GM19328 (cell line): ENCODE results near the gene SHC4.

Experiments used
- ATAC-seq: cut with Tn5 transposase; IDR thresholded peaks from one replicate; pipeline ENCODE4 v1.9.1; 2021; ENCODE audit warnings: mild to moderate bottlenecking, moderate library complexity; ENCODE audit not compliant: unreplicated experiment

SHC4 gene

GRCh38 chr15:48889925-48890324 is 73.8 kb downstream of the SHC4 start:
- ATAC-seq, result no peak

DNA sequence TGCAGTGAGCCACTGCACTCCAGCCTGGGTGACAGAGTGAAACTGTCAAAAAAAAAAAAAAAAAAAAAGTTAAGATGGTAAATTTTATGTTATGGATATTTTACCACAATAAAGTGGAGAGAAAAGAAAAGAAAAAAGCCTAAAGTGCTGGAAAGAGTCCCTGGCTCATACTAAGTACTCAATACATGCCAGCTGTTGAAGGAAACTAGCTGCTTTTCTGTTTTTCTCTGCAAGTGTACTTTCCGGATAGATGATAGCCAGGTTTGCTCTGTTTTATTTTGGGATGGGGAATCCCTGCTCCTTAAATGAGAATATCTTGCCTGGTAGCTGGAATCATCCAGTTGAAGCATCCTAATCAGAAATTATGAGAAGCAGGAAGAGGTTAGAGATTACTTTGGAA is 74.9 kb downstream of the SHC4 start:
- ATAC-seq, result no peak

- no peak for ATAC-seq
These were observed 75.5 kb downstream of the SHC4 start for GRCh38 chr15:48888191-48888590.

GRCh38 chr15:48887144-48887543 is 76.6 kb downstream of the SHC4 start:
- no peak for ATAC-seq

GRCh38 chr15:48883699-48884098 is 80.0 kb downstream of the SHC4 start:
- no peak for ATAC-seq

DNA sequence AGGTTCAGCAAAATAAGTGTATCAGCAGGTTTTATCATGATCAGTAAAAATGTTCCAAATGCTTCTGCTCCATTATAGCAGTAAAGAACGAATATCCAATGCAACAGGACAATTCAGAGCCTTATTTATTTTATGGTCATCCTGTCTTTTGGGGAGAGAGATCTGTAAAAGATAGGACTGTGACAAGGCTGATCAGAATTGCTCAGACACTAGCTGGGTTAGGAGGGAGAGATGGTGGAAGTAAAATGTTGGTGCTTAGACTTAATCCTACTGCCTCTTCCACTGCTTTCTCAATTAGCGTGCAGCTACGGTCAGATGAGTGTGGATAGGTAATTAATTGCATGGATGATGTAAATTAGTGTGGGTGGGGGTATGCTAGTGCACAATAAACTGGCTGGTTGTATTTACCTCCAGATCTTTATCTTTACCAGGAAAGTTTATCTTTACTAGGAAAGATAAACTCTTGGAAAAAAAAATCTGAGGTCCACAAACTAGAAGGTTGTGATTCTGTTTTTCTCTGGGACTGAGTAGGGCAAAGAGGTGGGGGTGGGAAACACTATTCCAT is 83.6 kb downstream of the SHC4 start:
- ATAC-seq, result no peak

GRCh38 chr15:48877630-48878595 is 85.8 kb downstream of the SHC4 start, which contains the start of gene EID1:
EID1 (plus strand) TSS chr15:48878134; CDS start chr15:48878177, 43 bp downstream.
- peak; percentile 98 for ATAC-seq

- ATAC-seq, result no peak
These were observed 87.7 kb downstream of the SHC4 start for GRCh38 chr15:48876057-48876456.

DNA sequence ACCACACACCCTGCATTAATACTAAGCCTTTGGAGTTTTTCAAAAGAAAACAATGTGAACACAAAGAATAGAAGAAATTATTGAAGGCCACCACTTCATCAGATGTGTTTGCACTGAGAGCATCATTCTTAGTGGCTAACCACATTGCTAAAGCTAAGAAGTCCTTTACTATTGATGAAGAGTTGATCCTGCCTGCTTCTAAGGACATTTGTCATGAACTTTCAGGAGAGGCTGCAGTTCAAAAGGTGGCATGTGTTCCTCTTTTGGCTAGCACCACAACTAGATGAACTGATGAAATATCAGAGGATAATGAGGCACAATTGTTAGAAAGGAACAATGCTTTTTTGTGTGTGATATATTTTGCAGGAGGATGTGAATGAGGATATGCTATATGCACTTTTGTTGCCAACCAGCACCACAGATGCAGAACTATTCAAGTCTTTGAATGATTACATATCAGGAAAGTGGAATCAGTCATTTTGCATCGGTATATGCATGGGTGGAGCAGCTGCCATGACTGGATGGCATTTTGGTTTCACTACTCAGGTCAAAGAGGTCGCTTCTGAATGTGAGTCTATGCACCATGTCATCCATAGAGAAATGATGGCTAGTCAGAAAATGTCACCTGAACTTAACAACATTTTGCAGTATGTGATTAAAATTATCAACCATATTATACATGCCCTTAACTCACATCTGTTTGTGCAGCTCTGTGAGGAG is 88.3 kb downstream of the SHC4 start:
- no peak for ATAC-seq

DNA sequence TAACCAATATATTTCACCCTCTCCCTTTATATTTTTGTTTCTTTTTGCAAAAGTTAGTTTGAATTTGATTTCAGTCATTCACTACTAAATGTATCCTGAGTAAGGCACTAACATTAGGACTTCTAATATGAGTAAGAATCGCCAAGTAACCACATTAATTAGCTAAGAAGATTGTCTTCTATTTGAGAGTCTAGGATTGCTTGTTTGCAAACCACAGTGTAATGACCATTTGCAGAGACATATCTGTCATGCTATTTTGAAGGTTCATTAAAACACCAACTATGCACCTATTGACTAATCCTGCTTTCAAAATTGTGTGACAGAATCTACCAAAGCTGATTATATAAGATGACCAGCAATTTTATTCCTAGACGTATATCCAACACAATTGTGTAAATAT is 91.1 kb downstream of the SHC4 start:
- ATAC-seq, result no peak

DNA sequence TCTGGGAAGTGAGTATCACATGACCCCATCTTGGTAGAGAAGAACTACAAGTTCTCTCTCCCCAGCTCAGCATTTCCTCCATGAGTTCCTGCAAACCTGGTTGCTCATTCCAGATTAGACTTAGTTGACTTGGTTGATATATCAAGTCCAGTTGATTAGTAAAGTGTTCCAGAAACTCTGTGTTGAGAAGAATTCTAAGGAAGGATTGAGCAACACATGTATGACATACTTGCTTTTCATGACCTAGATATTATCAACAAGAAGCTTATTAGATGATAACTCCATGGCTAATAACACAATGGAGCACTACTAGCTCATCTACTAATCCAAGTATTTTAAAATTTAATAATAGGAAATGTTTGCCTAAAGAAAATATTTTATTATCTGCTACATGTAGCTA is 92.2 kb downstream of the SHC4 start:
- no peak for ATAC-seq

DNA sequence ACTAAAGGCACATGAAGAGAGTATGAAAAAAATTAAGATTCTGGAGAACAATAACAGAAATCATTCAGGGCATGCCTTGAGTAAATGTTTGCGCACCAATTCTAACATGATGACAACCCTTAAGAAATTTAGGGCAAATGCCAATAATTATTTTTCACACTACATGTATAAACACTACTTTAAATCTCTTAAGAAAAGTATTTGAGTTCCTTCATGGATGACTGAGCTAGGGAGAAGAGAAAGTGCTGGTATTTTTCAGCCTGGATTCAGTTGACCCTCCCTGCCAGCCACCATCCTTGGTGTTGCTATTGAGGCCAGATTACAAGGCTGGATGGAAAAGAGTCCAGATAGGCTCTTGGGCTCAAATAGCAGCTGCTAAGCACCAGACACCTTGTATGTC is 93.8 kb downstream of the SHC4 start:
- ATAC-seq, result no peak

- ATAC-seq, result no peak
These were observed 95.2 kb downstream of the SHC4 start for GRCh38 chr15:48868536-48868935.

DNA sequence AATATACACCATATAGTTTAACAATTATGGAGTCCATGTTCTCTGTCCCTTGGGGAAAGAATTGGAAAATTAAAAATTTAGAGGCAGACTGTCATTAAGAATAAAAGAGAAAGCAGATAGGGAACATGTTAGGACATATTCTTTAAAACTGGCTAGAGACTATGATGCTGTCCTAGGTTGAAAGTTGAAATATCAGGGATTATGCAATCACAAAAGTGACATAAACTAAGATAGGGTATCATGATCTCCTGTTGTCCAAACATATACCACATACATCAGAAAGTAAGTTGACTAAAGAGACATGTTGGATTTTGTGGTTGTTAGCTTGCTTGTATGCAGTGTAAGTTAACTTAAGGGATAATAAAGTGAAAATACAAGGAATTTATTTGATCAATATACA is 95.7 kb downstream of the SHC4 start:
- ATAC-seq, result no peak

DNA sequence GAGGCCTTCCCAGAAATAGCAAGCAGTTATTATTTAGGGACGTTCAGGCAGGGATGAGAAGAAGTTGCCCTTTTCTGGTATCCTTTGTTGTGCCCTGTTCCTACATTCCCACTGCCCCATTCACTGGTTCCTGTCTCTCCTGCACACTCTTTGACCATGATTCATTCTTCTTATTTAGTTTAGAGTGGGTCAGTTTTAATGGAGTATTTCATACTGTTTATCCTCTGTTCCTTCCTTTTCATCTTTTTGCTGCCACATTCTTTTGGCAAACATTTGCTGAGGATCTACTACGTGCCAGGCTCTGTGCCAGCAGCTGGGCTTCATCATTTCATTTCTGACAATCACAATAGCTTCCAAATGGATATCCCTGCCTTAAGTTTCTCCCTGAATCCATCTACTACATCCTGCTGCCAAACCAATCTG is 97.6 kb downstream of the SHC4 start:
- no peak for ATAC-seq

DNA sequence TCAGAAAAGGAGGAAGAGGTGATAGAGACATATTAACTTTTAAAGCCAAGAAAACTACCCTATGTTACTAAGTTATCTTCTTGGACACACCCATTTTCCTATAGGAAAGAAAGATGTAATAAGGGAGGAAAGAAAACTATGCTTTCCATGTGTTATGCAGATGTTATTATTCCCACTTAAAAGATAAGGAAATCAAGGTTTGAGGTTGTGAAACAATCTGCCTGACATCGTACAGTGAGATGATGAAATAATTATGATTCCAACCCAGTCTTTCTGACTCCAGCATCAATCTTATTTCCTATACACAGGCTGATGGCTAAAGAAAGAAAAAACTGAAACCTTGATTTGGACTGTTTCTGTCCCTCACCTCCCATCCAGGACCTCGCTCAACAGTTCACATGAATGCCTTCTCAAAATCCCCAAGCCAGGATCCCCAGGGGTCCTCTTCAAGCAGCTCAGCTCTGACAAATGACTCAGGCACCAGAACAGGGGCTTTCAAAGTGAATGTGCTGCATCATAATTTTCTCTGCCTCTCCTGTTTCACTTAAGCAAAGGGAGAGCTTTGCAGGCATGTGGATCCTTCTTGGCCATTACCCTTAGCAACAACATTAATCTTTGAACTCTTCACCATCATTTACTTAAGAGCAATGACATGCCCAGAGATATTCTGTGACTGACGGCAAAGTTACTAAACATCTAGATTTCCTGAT is 98.2 kb downstream of the SHC4 start:
- no peak for ATAC-seq

- no peak for ATAC-seq
These were observed 101.0 kb downstream of the SHC4 start for GRCh38 chr15:48862705-48863104.

GRCh38 chr15:48861813-48862431 is 101.8 kb downstream of the SHC4 start:
- no peak for ATAC-seq

DNA sequence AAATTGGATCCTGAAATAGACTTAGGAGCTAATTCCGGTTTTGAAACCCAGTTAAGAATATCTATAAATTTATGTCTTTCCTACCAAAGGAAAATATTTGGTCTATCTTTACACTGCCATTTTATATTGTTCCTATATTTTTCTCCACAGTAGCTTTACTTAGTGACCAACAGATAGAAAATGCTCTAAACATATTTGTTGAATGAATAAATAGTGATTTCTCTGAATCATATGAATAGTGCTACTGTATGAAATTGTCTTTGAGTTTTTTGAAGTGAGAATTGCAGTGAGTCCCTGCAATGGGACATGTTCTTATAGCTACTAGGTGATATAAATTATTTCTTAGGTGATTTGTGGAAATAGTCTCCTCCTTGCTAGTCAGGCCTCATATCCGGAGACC is 104.3 kb downstream of the SHC4 start:
- no peak for ATAC-seq

DNA sequence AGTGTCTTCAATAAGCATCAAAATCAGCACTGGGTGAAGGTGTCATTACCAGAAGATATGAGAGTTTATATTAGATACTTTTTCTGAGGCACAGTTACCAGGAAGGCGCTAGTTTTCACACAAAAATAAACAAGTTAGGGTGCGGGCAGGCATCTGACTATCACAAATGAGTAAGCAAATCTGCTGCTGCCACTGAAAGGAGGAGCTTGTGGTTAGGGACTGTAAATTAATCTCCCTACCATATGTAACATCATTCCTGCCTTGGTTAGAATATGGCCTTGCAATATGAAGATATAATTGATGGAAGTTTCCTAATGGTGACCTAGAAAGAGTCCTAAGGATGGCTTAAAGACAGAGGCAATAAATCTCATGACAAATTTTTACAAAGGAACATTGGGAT is 105.3 kb downstream of the SHC4 start:
- no peak for ATAC-seq

DNA sequence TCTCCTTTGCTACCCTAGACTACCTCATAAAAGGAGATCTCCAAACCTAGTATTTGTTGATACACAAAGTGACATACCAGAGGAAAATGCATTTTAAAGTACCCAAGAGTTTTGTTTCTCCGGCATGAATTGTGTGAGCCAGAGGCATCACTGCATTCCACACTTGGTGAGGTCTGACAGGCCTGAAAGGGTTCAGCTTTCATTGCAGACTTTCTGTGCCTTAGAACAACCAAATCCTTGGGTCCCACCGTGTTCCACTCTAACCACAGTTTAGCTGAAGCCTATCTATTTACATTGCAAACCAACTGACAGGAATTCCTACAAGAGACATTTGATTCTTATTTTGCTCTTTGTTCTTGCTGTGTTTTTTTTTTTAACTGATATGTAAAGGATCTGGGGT is 106.8 kb downstream of the SHC4 start:
- no peak for ATAC-seq
